Kidney epithelial cell (primary cell): ENCODE data around the gene CLASP2. TPM values are rescaled to one million over a fixed set of nuclear protein-coding genes. Genes with fewer than 3 reads are reported as not detected.

ENCODE experiments used
- DNase-seq: peaks from one replicate; pipeline ENCODE4 v3.0.0-alpha.2; 2010; ENCODE audit warnings: low read depth
- H3K27me3 ChIP-seq: 2 replicates; pipeline ENCODE4 v1.6.0; 2011; ENCODE audit warnings: low read length; ENCODE audit not compliant: control insufficient read depth, insufficient read depth
- H3K36me3 ChIP-seq: 2 replicates; pipeline ENCODE4 v1.5.1; 2011; ENCODE audit warnings: low read length; ENCODE audit not compliant: control insufficient read depth, insufficient read depth
- H3K4me3 ChIP-seq: 2 replicates; pipeline ENCODE4 v1.5.1; 2011; ENCODE audit warnings: low read depth, mild to moderate bottlenecking, control low read depth, low read length
- total RNA-seq: library from RNA; depleted of rRNA; stranded (reverse); fragments of >200 nt; gene quantifications from 2 replicates; pipeline ENCODE4 v1.2.3, GENCODE V29; 2015
- TF ChIP-seq, protein P1 (sequence below): IDR thresholded peaks from 2 replicates; pipeline ENCODE4 v1.5.1; 2011; ENCODE audit warnings: mild to moderate bottlenecking, moderate library complexity, low read length, control low read depth, inconsistent platforms; ENCODE audit not compliant: insufficient read depth, poor library complexity, severe bottlenecking

CLASP2 gene
- total RNA-seq, 1 donor from 2014 or later = 52.4 TPM

DNA sequence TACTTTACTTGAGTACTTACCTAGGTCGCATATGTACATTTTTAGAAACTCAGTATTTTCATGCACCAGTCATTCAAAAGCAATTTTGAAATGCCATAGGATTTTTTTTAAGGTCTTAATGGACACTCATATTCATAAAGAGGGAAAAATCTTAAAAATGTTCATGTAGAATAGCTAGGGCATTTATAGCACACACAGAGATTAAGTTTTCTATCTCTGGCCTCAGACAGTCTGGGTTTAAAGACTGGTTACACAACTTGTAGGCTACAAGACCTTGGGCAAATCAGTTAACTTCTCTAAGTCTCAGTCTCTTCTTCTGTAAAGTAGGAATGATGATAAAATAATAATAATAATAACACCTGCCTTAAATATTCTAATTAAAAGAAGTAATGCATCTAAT, 229.4 kb downstream of the CLASP2 start:
- DNase-seq = no peak
- no peaks in the 10 kb centered on the region for H3K27me3 ChIP-seq
- TF ChIP-seq, protein P1, sequence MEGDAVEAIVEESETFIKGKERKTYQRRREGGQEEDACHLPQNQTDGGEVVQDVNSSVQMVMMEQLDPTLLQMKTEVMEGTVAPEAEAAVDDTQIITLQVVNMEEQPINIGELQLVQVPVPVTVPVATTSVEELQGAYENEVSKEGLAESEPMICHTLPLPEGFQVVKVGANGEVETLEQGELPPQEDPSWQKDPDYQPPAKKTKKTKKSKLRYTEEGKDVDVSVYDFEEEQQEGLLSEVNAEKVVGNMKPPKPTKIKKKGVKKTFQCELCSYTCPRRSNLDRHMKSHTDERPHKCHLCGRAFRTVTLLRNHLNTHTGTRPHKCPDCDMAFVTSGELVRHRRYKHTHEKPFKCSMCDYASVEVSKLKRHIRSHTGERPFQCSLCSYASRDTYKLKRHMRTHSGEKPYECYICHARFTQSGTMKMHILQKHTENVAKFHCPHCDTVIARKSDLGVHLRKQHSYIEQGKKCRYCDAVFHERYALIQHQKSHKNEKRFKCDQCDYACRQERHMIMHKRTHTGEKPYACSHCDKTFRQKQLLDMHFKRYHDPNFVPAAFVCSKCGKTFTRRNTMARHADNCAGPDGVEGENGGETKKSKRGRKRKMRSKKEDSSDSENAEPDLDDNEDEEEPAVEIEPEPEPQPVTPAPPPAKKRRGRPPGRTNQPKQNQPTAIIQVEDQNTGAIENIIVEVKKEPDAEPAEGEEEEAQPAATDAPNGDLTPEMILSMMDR = no peak
- no peak overlapping the region for H3K4me3 ChIP-seq
- H3K36me3 ChIP-seq = no peaks in the 10 kb centered on the region

DNA sequence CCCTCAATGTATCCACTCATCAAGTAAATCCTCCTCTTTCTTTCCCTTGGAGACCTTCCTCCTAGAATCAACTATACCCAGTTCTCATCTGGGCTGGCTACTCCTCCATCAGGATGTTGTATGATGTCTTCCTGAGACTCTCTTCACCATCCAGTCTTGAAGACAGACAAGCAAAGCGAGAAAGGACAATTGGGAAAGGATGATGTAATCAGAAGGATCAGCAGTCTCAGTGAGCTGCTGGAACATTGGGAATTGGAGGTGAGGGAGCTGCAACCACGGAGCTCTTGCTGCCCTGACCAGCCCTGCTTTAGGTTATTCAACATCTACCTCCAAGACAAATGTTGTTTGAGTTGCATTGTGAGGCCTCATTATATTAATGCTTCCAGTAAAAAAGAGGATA, 229.8 kb downstream of the CLASP2 start:
- H3K27me3 ChIP-seq = no peaks in the 10 kb centered on the region
- DNase-seq = no peak
- TF ChIP-seq, protein P1 = no peak
- no peaks in the 10 kb centered on the region for H3K36me3 ChIP-seq
- no peak overlapping the region for H3K4me3 ChIP-seq

DNA sequence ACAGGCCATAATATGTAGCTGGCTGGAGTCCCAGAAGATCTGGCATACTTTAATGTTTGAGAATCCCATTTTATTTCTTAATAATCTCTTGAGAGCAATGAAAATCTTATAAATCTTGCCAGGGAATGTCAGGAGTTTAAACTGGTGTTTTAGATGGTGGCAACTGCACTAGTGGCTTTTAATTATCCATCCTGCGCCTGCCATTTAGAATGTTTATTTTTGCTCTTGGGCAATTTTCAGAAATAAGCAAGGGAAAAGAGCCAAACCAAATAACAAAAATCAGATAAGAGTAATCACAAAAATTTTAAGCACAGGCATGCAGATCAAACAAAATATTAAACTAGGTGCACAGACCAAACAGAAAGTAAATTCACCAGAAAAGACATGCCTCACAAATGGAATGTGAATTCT, 235.9 kb downstream of the CLASP2 start:
- Histone ChIP-seq H3K4me3 (no peak overlapping the region), H3K27me3 (no peaks in the 10 kb centered on the region), H3K36me3 (no peaks in the 10 kb centered on the region)
- TF ChIP-seq, protein P1 = no peak
- no peak for DNase-seq

DNA sequence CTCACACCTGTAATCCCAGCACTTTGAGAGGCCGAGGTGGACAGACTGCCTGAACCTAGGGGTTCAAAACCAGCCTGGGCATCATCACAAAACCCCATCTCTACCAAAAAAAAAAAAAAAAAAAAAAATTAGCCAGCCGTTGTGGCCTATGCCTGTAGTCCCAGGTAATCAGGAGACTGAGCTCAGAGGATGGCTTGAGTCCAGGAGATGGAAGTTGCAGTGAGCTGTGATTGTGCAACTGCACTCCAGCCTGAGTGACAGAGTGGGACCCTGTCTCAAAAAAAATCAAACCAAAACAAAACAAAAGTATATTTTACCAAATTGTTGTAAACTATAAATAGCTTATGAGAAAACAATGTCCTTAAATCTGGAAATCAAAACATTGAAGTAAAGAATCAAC, 243.2 kb downstream of the CLASP2 start:
- DNase-seq = no peak
- no peaks in the 10 kb centered on the region for H3K36me3 ChIP-seq
- H3K27me3 ChIP-seq = no peaks in the 10 kb centered on the region
- H3K4me3 ChIP-seq = no peak overlapping the region
- TF ChIP-seq, protein P1 = no peak

DNA sequence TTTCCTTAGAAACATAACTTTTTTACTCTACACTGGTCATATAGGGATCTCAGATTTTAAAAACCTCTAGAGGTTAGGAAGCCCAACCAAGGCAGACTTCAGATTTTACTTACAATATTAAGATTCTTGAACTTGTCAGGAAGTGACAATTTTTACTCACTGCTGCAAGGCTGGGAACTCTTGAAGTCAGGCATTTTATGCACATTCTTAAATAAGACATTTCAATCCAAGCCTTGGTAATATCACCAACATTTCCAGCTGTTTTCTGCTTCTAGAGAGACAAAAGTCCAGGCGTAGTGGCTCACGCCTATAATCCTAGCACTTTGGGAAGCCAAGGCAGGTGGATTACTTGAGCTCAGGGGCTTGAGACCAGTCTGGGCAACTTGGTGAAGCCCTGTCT, 244.2 kb downstream of the CLASP2 start:
- Histone ChIP-seq H3K27me3 (no peaks in the 10 kb centered on the region), H3K4me3 (no peak overlapping the region), H3K36me3 (no peaks in the 10 kb centered on the region)
- DNase-seq = no peak
- TF ChIP-seq, protein P1 = no peak

DNA sequence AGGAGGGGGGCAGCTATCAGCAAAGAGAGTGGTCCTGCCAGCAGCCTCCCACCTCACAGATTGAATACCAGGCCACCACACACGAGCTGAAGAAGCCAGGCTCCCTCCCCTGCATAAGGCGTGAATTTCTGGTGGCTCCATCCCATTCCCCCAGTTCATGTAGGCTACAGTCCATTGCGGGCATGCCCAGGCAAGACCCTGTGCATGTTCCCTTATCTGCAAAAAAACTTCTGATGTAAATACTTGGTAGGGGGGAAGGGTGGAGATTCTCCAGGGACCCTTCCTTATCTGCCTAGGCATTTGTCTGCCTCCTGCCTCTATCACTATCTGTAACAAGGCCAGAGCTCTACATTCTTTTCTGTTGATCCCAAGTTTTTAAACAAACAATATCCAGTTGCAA, 250.3 kb downstream of the CLASP2 start:
- no peaks in the 10 kb centered on the region for H3K27me3 ChIP-seq
- H3K36me3 ChIP-seq = no peaks in the 10 kb centered on the region
- H3K4me3 ChIP-seq = no peak overlapping the region
- TF ChIP-seq, protein P1 = no peak
- no peak for DNase-seq
